Lung (tissue), 12 donors: ENCODE data around the gene MCTP1. TPM values are rescaled to one million over a fixed set of nuclear protein-coding genes. Genes with fewer than 3 reads are reported as not detected.
A peak's percentile ranks its signal among the peaks of the same experiment; 100 is the strongest.

Experiments used
- ATAC-seq: fragments of 200-7000 bp; cut with Tn5 transposase; one replicate; pipeline ENCODE4 v1.9.1; 2020; ENCODE audit warnings: moderate number of reproducible peaks; ENCODE audit not compliant: insufficient read depth, low FRiP score
- DNase-seq, 3 donors: peaks; one replicate each; pipeline ENCODE4 v3.0.0-alpha.2; 2013 to 2017
- H3K27ac ChIP-seq, 2 donors: one replicate each; pipeline ENCODE4 v1.5.1; 2013; ENCODE audit warnings: mild to moderate bottlenecking in 2 of 2, moderate library complexity in 2 of 2, control low read depth in 1 of 2, inconsistent platforms in 1 of 2, low read depth in 1 of 2, low read length in 1 of 2
- H3K27me3 ChIP-seq, 3 donors: one replicate each; pipeline ENCODE4 v1.5.1; 2013; ENCODE audit warnings: low read length in 2 of 3; ENCODE audit not compliant: control insufficient read depth in 3 of 3, insufficient read depth in 3 of 3
- H3K36me3 ChIP-seq, 4 donors: one replicate each; pipeline ENCODE4 v1.5.1; 2013; ENCODE audit warnings: low read length in 4 of 4, mild to moderate bottlenecking in 1 of 4, moderate library complexity in 1 of 4; ENCODE audit not compliant: control insufficient read depth in 4 of 4, insufficient read depth in 4 of 4
- H3K4me1 ChIP-seq, 5 donors: one replicate each; pipeline ENCODE4 v1.5.1; 2013; ENCODE audit warnings: low read length in 5 of 5, mild to moderate bottlenecking in 2 of 5, moderate library complexity in 1 of 5; ENCODE audit not compliant: control insufficient read depth in 5 of 5, insufficient read depth in 5 of 5
- H3K4me3 ChIP-seq: one replicate; pipeline ENCODE4 v1.5.1; 2013; ENCODE audit warnings: mild to moderate bottlenecking, control low read depth, moderate library complexity
- H3K9ac ChIP-seq, 2 donors: one replicate each; pipeline ENCODE4 v1.5.1; 2013; ENCODE audit warnings: low read length in 2 of 2, control low read depth in 1 of 2; ENCODE audit not compliant: insufficient read depth in 1 of 2
- H3K9me3 ChIP-seq, 4 donors: one replicate each; pipeline ENCODE4 v1.5.1; 2013; ENCODE audit warnings: low read length in 3 of 4, mild to moderate bottlenecking in 1 of 4, moderate library complexity in 1 of 4; ENCODE audit not compliant: control insufficient read depth in 4 of 4, insufficient read depth in 3 of 4
- WGBS, 2 donors: extraction: QIAGEN DNeasy Blood & Tissue Kit; methylation state at CpG; one replicate each; pipeline ENCODE4 v1.1.7; 2013; 5-methylcytosine and 5-hydroxymethylcytosine counted together
- polyA plus RNA-seq, 2 donors: library from polyadenylated mRNA; stranded (reverse); fragments of 200-250 nt; gene quantifications; one replicate each; pipeline ENCODE4 v1.2.1, GENCODE V29; 2013
- total RNA-seq, 2 donors: library from RNA; depleted of rRNA in 1 of 2; stranded (reverse); fragments of >200 nt in 1 of 2; gene quantifications; one replicate each; pipeline ENCODE4 v1.2.1, GENCODE V29; 2014 to 2021
- TF ChIP-seq, protein P1 (sequence below): IDR thresholded peaks from 2 replicates; pipeline ENCODE4 v1.5.1; 2012; ENCODE audit warnings: mild to moderate bottlenecking; ENCODE audit errors: control extremely low read depth, extremely low read depth
- donor health status: control.
- donor health status: control.
- donor health status: Bipolar disorder and iron deficiency.
- donor health status: healthy.
- donor health status: DM: yes; HTN: yes; CAD: no.

MCTP1 gene
- total and polyA plus RNA-seq, 4 donors = 5.8 to 34.8 (median 27.4) TPM

GRCh38 chr5:94796586-94796985 lies 488.3 kb downstream of the MCTP1 start:
- TF ChIP-seq, protein P1, sequence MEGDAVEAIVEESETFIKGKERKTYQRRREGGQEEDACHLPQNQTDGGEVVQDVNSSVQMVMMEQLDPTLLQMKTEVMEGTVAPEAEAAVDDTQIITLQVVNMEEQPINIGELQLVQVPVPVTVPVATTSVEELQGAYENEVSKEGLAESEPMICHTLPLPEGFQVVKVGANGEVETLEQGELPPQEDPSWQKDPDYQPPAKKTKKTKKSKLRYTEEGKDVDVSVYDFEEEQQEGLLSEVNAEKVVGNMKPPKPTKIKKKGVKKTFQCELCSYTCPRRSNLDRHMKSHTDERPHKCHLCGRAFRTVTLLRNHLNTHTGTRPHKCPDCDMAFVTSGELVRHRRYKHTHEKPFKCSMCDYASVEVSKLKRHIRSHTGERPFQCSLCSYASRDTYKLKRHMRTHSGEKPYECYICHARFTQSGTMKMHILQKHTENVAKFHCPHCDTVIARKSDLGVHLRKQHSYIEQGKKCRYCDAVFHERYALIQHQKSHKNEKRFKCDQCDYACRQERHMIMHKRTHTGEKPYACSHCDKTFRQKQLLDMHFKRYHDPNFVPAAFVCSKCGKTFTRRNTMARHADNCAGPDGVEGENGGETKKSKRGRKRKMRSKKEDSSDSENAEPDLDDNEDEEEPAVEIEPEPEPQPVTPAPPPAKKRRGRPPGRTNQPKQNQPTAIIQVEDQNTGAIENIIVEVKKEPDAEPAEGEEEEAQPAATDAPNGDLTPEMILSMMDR = no peak
- DNase-seq (peak in 2 of 3 donors; percentile 66 to 82), ATAC-seq (no peak)
- Histone ChIP-seq H3K4me3 (no peak overlapping the region), H3K9ac (no peak overlapping the region), H3K27ac (no peak overlapping the region), H3K36me3 (peaks cover 0 to 2% (median 0%) of the 10 kb centered on the region in 4 donors), H3K9me3 (peaks cover 0 to 2% (median 0%) of the 10 kb centered on the region in 4 donors), H3K27me3 (no peaks in the 10 kb centered on the region), H3K4me1 (no peaks in the 10 kb centered on the region)
- WGBS, 2 donors = 73 to 78% methylated on average over 3 of the region's 3 CpGs

DNA sequence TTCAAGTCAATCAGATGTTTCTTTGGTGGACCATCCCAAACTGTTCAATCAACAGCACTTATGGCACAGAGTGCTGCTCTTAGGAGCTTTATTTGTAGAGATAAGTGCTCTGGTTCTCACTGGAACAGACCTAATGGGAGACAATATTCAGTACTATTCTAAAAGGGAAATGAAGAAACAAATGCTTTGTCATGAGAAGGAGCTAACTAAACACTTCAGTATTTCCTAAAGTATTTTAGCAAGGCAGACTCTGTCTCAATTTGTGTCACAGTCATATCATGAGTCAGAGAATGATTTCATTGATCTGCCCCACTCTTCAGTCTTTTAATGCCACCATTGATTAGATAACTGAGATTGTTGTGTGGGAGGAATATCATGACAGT lies 491.1 kb downstream of the MCTP1 start:
- H3K9me3 ChIP-seq = peaks cover 0 to 2% (median 0%) of the 10 kb centered on the region in 4 donors
- H3K27ac ChIP-seq = no peak overlapping the region
- H3K4me1 ChIP-seq = no peaks in the 10 kb centered on the region
- H3K4me3 ChIP-seq = no peak overlapping the region
- peaks cover 0 to 2% (median 0%) of the 10 kb centered on the region in 4 donors for H3K36me3 ChIP-seq
- no peak for DNase-seq
- H3K27me3 ChIP-seq = no peaks in the 10 kb centered on the region
- no peak for ATAC-seq
- H3K9ac ChIP-seq = no peak overlapping the region
- TF ChIP-seq, protein P1 = no peak

DNA sequence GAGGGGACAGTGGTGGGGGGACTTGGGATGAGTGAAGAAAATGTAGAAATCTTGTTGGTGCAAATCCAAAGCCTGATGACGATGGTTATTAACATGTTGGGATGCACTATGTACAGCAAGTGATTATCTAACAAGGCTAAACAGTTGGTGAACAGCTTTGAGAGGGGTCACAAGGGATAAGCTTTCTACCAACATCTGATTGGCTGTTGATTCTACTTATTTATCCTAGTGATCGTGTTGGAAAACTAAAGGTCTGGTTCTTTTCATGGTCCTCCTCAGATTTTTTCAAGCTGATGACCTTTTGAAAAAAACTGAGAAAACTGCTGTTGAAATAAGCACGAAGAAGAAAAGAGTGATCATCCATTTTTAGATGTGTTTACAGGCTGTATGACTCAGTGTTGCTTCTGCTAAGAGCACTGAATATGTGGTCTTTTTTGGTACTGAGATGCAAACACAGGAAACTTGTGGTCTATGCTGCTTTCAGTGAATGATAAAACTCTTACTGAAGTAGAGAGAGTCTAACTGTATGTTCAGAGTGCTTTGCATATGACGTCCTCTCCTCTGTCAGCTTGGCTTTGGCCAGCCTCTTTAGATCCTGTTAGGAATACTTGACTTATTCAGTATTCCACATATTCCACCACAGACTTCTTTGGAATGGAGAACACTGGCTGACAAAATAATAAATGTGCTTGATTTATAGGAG lies 491.6 kb downstream of the MCTP1 start:
- WGBS, 2 donors = 49 to 58% methylated on average over 4 of the region's 4 CpGs
- H3K4me3 ChIP-seq = no peak overlapping the region
- no peak overlapping the region for H3K27ac ChIP-seq
- ATAC-seq (peak; percentile 46), DNase-seq (no peak)
- no peaks in the 10 kb centered on the region for H3K4me1 ChIP-seq
- TF ChIP-seq, protein P1 = no peak
- peaks cover 0 to 2% (median 0%) of the 10 kb centered on the region in 4 donors for H3K9me3 ChIP-seq
- peaks cover 0 to 2% (median 0%) of the 10 kb centered on the region in 4 donors for H3K36me3 ChIP-seq
- no peaks in the 10 kb centered on the region for H3K27me3 ChIP-seq
- no peak overlapping the region for H3K9ac ChIP-seq
